ENCODE measurements around the gene ZNF467.

ZNF467 gene

GRCh38 chr7:149772241-149772955 is 990 bp downstream of the ZNF467 start:
- DNase-seq: peak in 11 of 56 donors; percentile 32 to 82 (median 64)

GRCh38 chr7:149771720-149772240 is 1.6 kb downstream of the ZNF467 start:
- peak in 55 of 56 donors; percentile 23 to 92 (median 78) for DNase-seq

DNA sequence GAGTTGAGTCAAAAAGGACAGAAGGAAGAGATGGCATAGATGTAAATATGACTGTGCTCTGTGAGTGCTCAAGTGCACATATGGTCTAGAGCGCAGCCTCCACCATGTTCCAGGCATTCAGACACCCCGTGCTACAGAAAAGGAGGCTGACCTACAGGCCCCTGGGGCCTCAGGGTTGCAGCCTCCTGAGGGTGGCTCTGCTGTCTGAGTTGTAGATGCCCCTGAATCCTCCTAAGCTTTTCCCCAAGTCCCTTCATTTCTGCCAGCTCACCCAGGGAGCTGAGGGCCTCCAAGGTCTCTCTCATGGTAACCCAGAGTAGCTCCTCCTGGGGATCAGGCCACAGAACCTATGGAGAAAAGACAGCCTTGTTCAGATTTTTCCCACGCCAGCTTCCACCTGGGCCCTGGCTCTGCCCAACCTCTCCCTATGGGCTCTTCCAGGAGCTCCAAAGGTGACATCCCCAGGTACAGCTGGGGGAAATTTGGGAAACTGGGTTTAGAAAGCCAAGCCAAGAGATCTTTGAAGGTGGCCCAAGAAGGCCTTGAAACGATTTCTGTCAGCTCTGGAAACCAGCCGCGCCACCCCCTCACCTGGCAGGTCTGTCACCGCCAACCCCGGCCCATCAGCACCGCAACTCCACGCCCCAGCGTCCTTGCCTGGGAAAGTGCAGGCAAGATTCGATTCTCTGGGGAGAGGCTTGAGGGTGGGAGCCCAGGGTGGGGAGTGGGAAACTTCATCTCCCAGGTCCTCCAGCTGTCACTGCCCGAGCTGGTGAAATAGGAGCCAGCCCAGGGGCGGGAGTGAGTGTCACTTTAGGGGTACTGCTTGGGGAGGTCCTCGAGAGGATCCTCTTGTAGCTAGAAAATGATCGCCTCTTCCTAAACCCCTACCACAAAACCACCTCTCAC is 2.4 kb downstream of the ZNF467 start:
- peak in 9 of 56 donors; percentile 21 to 59 (median 47) for DNase-seq

DNA sequence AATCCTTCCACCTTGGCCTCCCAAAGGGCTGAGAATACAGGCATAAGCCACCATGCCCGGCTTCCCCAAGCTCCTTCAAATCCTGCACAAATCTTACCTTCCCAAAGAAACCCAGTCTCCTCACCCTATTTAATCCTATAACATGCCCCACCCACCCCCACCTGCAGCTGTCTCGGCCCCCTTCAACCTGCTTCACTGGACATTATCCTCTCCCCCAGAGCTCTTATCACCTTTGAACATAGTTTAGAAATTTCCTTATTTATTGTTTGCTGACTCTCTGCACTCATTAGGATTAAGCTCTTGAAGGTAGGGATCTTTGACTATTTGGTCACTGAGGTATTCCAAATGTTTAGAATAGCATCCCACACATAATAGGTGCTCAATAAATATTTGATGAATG is 3.5 kb downstream of the ZNF467 start:
- no peak for DNase-seq

DNA sequence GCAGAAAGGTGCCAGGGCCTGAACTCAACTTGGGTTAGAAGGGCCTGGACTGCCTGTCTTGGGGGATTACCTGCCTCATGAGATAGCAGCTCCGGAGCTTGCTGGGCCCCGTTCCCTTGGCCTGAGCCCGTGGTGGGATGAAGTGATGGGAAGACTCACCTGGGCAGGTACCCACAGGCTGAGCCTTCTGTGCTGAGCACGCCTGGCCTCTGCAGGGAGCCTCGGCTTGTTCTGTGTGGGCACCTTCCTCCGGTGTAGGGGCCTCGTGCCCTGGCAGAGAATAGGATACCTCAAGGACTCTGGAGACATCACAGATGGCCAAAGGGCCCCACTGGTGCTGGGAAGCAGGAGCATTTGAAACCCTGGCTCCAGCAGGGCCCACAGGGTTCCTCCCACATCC is 4.5 kb downstream of the ZNF467 start:
- no peak for DNase-seq

DNA sequence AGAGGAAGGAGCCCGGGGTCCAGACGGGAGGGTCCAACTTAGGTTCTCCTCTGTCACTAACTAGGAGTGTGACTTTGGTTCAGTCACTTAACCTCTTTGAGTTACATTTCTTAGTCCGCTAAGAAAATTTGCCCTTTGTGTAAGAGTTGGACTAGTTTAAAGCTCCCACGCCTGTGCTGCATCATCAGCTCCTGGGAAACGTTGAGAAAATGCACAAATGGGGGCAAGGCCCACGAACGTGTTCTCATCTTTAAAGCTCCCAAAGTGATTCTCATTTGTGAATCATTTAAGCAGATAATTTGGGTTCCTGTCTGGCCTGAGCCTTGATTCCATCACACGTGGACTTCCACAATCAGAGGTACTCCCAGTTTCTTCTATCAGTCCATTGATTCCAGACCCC is 6.3 kb downstream of the ZNF467 start:
- DNase-seq: peak in 10 of 56 donors; percentile 9 to 55 (median 23)

- DNase-seq: no peak
Observed at GRCh38 chr7:149766135-149766675, 7.2 kb downstream of the ZNF467 start.

- no peak for DNase-seq
Observed at GRCh38 chr7:149765399-149766121, 7.8 kb downstream of the ZNF467 start.

- no peak for DNase-seq
Observed at GRCh38 chr7:149764481-149765398, 8.6 kb downstream of the ZNF467 start.

GRCh38 chr7:149763563-149764240 is 9.7 kb downstream of the ZNF467 start:
- no peak for DNase-seq

DNA sequence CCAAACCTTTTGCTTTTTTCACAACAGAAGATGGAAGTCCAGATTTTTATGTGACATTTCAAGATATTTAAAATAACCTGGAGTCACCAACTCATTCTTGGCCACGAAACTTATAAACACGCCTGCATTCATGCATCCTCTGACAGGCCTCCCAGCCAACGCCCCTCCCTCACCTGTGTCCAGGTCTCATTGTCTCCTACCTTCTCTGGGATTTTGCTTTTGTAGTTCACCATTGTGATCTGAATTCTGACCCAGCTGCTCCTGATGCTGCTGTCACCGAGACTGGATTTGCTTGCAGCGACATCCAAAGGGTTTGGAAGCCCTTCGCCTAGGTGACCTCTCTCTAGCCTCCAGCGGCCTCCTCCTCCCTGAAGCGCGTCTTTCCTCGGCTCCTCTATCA is 10.8 kb downstream of the ZNF467 start:
- DNase-seq: no peak

- DNase-seq: no peak
Observed at GRCh38 chr7:149762089-149762488, 11.3 kb downstream of the ZNF467 start.

DNA sequence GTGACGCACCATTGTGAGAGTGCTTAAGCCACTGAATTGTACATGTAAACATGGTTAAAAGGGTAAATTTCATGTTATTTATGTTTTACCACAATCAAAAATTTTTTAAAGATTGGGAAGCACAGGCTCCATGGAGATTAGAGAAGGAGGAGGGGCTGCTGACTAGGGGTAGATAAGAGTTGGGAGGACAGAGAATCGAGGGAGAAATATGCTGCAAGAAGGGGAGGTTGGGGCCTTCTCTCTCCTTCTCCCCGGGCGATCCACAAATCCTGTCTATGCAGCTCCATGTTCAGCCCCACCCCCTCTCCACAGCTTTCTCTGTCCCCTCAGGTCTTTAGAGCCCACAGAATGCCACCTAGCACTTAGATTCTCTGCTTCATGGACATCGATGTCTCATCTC is 12.1 kb downstream of the ZNF467 start:
- DNase-seq: no peak

GRCh38 chr7:149760538-149760937 is 12.8 kb downstream of the ZNF467 start:
- DNase-seq: no peak

DNA sequence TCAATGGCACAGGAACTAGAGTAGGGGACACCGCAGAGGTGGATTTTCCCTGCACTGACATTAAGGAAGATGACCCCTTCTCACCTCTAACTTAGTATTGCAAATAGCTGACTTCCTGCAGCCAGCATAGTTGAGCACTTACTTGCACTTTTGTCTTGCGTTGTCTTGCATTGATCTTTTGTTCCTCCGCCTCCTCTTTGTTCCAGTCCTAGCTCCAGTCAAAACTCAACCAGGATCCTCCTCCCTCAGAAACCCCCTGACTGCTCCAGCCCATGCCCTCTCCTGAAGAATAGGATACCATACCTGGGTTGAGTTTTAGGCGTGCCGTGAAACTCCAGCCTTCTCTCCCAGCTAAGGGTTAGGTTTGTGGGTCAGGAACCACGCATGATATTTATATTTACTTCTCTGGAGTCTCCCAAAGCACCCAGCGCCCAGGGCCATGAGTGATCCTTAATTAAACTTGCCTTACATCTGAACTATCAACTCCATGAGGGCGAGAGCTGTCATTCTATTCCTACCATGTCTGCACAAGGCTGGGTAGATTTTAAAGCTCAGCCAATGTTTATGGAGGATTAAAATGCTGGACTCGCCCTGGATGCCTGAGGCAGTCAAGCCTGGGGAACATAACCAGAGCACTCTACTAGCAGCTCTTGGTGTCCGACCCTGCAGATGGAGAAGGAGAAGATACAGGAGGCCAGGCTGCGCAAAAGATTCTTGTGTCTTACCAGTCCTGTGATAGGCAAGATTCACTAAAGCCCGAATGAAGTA is 14.1 kb downstream of the ZNF467 start:
- no peak for DNase-seq

GRCh38 chr7:149753375-149754233 is 19.8 kb downstream of the ZNF467 start:
- peak in 2 of 56 donors; percentile 4 to 40 for DNase-seq

DNA sequence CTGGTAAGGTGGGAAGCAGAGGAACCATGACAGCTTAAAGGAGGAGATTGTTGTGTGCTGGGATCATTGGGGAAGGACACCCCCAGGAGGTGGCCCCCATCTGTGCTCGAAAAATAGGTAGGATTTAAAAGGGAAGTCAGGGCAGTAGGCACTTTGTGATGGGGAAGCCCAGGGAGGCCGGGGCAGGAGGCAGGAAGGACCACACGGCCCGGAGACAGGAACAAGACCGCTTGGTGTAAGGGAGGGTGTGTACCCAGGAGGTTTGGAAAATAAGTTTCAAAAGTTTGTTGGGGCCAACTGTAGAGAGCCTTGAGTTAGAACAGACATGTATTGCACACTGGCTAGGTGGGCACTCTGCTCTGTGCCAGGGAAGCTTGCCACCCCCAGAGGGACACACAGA is 20.7 kb downstream of the ZNF467 start:
- no peak for DNase-seq

Data from nucleus accumbens (tissue), 56 donors.